ENCODE data around the gene CNTRL.
"Not testable (repeated sequence)": the region's sequence is repeated elsewhere in the genome, so short reads cannot be mapped to it uniquely, and the experiment has no call there.

Gene CNTRL

GRCh38 chr9:121071756-121072421, 2.9 kb upstream of the CNTRL start:
- no peak for DNase-seq (ENCODE audit: low read depth)

- no peak for DNase-seq (ENCODE audit: low read depth)
Measured at GRCh38 chr9:121073038-121073437, 1.7 kb upstream of the CNTRL start.

GRCh38 chr9:121075251-121076036, 689 bp downstream of the CNTRL start:
- no peak for DNase-seq (ENCODE audit: low read depth)

- DNase-seq (ENCODE audit: low read depth): no peak
Measured at GRCh38 chr9:121082075-121082474, 7.3 kb downstream of the CNTRL start.

GRCh38 chr9:121085661-121086060, 10.9 kb downstream of the CNTRL start:
- DNase-seq (ENCODE audit: low read depth): no peak

GRCh38 chr9:121088576-121088975, 13.8 kb downstream of the CNTRL start:
- no peak for DNase-seq (ENCODE audit: low read depth)

GRCh38 chr9:121090743-121091142, 16.0 kb downstream of the CNTRL start:
- DNase-seq (ENCODE audit: low read depth): not testable (repeated sequence)

GRCh38 chr9:121095057-121095456, 20.3 kb downstream of the CNTRL start:
- no peak for DNase-seq (ENCODE audit: low read depth)

- DNase-seq (ENCODE audit: low read depth): no peak
Measured at GRCh38 chr9:121098567-121099198, 23.9 kb downstream of the CNTRL start.

- not testable (repeated sequence) for DNase-seq (ENCODE audit: low read depth)
Measured at GRCh38 chr9:121104054-121104453, 29.3 kb downstream of the CNTRL start.

GRCh38 chr9:121105531-121105930, 30.8 kb downstream of the CNTRL start:
- DNase-seq (ENCODE audit: low read depth): no peak

GRCh38 chr9:121107029-121107428, 32.3 kb downstream of the CNTRL start:
- no peak for DNase-seq (ENCODE audit: low read depth)

GRCh38 chr9:121107881-121108280, 33.1 kb downstream of the CNTRL start:
- DNase-seq (ENCODE audit: low read depth): no peak

- DNase-seq (ENCODE audit: low read depth): no peak
Measured at GRCh38 chr9:121115466-121115865, 40.7 kb downstream of the CNTRL start.

GRCh38 chr9:121118266-121118665, 43.5 kb downstream of the CNTRL start:
- no peak for DNase-seq (ENCODE audit: low read depth)

GRCh38 chr9:121120386-121120785, 45.6 kb downstream of the CNTRL start:
- no peak for DNase-seq (ENCODE audit: low read depth)

- DNase-seq (ENCODE audit: low read depth): peak; percentile 93
Measured at GRCh38 chr9:121121582-121122087, 46.9 kb downstream of the CNTRL start.

- no peak for DNase-seq (ENCODE audit: low read depth)
Measured at GRCh38 chr9:121122246-121123032, 47.7 kb downstream of the CNTRL start.

GRCh38 chr9:121123816-121124535, 49.2 kb downstream of the CNTRL start:
- no peak for DNase-seq (ENCODE audit: low read depth)

GRCh38 chr9:121125590-121125989, 50.8 kb downstream of the CNTRL start:
- DNase-seq (ENCODE audit: low read depth): no peak

- DNase-seq (ENCODE audit: low read depth): not testable (repeated sequence)
Measured at GRCh38 chr9:121129384-121129783, 54.6 kb downstream of the CNTRL start.

All from T follicular helper cell (primary cell).